GF-D8 (cell line): ENCODE measurements around the gene POLG2.
A peak's percentile ranks its signal among the peaks of the same experiment; 100 is the strongest.
"Not testable (repeated sequence)": the region's sequence is repeated elsewhere in the genome, so short reads cannot be mapped to it uniquely, and the experiment has no call there.

Source experiments
- DNase-seq: peaks from one replicate; lab custom pipeline; 2025; lab: John Stamatoyannopoulos, UW

Gene POLG2

DNA sequence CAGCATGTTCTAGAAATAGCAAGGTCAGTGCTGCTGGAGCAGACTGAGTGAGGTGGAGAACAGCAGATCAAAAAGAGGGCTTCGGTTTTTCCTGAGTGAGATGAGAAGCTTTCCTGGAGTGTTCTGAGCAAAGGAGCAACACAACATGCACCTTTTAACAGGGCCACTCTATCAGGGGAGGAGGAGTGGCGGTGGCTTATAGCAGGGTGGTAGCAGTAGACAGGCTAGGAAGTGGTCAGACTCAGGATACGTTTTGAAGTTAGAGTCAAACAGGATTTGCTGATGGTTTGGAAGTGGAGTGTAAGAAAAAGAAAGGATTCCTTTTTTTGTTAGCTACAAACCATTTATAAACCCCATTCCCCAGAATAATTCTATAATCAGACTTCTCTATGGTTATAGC is 12.5 kb downstream of the POLG2 start:
- no peak for DNase-seq

DNA sequence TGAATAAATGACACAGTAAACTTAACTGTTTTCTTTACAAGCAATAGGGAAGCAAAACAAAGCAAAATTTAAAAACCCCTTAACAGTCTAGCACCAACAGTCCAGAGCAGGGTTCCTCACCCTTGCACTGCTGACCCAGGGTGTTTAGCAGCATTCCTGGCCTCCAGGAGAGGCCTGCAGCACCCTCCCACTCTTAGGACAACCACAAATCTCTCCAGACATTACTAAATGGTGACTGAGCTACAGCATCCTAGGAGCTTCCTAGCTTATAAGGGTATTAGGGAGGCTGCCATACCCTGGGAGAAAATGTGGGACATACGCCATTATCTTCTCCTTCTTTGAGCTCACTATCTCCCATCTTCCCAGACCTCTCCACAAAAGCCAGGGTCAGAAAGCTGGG is 15.9 kb downstream of the POLG2 start:
- no peak for DNase-seq

DNA sequence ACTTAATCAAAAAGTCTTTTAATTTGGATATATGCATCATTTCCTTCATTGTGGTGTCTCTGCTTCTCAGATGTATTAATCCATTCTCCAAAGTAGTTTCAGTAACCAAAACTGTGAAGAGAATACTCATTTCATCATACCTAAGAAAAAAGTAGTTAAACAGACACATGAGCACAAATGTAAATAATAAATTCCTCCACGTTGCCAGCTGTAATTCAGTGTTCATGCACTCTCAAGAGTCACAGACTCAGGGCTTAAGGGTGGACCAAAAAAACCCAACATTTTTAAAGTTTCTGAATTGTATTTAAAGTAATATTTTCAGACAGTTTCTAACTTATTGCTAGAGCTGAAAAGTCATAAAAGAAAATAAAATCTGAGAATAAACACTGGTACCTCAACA is 19.0 kb downstream of the POLG2 start:
- no peak for DNase-seq

DNA sequence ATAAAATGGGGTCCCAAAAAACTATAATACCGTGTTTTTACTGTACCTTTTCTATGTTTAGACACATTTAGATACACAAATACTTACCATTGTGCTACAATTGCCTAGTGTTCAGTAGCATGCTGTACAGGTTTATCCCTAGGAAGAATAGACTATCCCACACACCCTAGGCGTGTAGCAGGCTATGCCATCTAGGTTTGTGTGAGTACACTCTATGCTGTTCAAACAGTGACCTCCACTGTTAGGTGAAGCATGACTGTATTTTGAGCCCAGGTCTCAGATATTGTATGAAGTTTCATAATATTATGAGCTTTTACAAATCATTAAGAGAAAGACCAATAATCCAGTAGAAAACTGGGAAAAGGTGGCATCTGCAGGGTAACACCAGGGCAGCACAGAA is 24.3 kb downstream of the POLG2 start:
- DNase-seq: no peak

DNA sequence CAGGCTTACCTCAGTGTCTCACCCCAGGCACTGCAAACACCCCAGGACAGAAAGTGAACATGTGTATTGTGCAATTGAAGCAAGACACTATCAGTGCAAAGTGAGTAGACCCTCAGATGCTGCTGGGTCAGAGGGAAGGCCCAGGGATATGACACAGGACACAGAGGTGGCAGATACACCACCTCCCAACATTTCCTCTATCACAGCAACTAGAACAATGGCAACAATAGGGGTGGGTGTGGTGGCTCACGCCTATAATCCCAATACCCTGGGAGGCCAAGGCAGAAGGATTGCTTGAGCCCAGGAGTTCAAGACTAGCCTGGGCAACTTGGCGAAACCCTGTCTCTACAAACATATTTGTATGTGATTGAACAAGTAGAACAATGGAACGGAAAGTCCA is 25.4 kb downstream of the POLG2 start:
- no peak for DNase-seq

DNA sequence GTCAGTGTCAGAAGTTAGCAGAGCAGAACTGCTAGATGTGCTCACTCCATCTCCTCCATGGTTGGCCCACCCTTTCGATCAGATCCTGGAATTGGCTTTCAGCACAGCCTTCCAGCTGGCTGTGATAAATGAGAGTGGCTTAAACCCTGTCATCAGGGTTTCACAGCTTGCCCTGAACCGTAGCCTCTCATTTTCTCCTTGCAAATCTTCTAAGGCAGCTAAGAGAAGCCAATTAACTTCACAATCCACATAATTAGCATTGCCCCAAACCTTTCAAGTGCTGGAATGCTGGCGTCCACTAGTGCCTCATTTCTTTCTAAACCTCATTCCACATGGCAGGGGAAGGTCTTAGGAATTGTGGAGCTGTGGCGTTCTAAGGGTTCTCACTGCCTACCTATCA is 26.2 kb downstream of the POLG2 start:
- DNase-seq: no peak

DNA sequence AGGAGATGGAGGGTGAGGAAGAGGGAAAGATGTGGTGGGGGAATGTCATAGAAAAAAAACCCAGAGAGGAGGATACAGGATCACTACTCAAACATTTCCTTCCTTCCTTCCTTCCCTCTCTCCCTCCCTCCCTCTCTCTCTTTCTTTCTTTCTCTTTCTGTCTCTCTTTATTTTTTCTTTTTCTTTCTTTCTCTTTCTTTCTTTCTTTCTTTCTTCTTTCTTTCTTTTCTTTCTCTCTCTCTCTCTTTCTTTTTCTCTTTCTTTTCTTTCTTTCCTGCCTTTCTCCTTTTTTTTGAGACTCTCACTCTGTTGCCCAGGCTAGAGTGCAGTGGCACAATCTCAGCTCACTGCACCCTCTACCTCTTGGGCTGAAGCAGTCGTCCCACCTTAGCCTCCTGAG is 30.0 kb downstream of the POLG2 start:
- DNase-seq: not testable (repeated sequence)

DNA sequence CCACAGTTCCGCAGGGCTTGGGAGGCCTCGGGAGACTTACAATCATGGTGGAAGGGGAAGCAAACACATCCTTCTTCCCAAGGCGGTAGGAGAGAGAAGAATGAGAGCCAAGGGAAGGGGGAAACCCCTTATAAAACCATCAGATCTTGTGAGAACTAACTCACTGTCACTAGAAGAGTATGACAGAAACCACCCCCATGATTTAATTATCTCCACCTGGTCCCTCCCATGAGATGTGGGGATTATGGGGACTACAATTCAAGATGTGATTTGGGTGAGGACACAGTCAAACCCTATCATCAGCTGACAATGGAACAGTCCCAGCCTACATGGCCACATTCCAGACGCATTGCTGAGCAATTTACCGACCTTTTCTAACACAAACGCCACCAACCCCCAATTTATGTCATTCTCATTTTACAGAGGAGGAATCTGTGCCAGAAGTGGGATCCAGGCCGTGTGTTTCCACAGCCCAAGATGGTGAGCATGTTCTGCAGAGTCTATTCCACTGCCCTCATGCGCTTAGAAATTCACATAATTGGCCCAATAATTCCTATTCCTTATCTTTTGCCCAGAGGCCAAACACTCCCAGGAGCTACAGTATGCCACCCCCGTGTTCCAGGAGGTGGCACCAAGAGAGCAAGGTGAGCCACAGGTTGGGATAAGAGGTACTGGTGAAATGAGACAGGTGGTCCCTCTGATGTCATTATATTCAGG is 30.7 kb downstream of the POLG2 start:
- DNase-seq: no peak

DNA sequence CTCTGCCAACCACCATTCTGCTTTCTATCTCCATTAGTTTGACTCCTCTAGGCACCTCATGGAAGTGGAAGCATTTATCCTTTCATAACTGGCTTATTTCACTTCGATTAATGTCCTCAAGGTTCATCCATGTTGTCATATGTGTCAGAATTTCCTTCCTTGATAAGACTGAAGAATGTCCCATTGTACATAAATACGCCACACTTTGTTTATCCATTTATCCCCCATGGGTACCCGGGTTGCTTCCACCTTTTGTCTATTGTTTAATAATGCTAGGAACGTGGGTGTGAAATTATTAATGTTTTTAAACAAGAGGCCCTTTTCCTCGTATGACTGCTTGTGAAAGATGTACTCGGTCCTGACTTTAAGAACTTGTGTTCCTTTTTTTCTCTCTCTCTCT is 35.1 kb downstream of the POLG2 start:
- no peak for DNase-seq

DNA sequence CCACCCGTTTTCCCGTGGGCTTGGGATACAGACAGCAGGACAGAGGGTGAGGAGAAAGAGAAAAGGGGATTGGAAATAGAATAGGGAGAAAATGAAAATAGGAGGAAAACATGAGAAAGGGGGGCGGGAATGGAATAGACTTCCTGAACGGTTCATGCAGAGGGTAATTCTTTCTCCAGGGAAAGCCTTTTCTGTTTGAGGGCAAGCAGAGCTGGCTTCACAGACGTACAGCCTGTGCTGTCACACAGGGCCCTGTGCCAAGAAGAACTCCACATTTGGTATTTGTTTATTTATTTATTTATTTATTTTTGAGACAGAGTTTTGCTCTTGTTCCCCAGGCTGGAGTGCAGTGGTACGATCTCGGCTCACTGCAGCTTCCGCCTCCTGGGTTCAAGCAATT is 35.9 kb downstream of the POLG2 start:
- no peak for DNase-seq

DNA sequence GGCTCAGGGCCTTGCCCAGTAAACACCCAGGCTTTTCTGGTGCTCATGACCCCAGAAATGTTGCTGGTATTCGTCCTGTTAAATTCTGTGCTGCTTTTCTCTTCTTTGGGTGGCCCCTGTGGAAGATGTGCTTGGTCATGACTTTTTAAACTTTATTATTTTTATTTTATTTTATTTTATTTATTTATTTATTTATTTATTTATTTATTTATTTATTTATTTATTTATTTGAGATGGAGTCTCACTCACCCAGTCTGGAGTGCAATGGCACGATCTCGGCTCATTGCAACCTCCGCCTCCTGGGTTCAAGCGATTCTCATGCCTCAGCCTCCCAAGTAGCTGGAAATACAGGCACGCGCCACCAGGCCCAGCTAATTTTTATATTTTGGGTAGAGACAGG is 37.0 kb downstream of the POLG2 start:
- not testable (repeated sequence) for DNase-seq

DNA sequence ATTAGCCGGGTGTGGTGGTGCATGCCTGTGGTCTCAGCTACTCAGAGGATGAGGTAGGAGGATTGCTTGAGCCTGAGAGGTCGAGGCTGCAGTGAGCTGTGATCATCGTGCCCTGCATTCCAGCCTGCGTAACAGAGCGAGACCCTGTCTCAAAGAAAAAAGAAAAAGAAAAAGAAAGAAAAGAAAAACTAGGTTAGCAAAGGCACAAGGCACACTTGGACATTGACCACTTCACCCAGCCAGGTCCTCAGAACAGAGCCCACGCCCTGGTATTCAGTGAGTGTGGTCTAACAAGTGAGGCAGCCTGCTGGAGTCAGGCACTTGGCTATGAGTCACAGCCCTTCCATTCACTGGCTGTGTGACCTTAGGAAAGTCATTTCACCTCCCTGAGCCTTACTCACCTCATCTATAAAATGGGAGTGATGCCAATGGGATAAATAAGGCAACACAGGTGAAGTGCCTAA is 37.5 kb downstream of the POLG2 start:
- no peak for DNase-seq

DNA sequence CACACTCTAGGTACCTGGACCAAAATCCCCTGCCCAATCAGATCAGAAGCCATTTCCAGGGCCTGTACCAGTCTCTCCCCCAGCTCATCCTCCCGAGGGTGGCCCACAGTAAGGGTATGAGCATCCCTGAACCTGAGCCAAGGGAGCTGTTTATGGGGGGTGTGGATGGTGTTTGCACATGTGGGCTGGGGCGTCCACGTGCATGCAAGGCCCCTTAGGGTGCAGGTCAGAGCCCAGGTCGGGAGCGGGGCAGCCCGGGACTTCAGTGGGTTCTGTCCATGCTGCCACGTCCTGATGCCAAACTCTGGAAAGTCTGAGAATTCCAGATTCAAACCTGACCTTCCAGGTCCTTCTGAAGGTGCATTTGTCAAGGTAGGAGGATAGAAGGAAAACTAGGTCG is 38.1 kb downstream of the POLG2 start:
- DNase-seq: no peak

DNA sequence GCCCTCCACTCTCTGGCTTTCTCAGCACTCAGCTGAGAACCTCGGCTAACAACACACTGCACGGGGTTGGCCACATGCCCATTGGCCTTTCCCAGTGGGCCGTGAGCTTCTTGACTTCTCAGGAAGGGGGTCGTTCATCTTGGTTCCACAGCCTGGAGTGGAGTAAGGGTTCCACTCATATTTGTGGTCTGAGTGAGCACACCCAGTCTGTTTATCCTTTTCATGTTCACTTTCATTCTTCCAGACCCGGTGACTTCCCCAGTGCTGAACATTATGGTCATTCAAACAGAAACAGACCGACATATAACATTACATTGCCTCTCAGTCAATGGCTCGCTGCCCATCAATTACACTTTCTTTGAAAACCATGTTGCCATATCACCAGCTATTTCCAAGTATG is 39.7 kb downstream of the POLG2 start:
- no peak for DNase-seq

DNA sequence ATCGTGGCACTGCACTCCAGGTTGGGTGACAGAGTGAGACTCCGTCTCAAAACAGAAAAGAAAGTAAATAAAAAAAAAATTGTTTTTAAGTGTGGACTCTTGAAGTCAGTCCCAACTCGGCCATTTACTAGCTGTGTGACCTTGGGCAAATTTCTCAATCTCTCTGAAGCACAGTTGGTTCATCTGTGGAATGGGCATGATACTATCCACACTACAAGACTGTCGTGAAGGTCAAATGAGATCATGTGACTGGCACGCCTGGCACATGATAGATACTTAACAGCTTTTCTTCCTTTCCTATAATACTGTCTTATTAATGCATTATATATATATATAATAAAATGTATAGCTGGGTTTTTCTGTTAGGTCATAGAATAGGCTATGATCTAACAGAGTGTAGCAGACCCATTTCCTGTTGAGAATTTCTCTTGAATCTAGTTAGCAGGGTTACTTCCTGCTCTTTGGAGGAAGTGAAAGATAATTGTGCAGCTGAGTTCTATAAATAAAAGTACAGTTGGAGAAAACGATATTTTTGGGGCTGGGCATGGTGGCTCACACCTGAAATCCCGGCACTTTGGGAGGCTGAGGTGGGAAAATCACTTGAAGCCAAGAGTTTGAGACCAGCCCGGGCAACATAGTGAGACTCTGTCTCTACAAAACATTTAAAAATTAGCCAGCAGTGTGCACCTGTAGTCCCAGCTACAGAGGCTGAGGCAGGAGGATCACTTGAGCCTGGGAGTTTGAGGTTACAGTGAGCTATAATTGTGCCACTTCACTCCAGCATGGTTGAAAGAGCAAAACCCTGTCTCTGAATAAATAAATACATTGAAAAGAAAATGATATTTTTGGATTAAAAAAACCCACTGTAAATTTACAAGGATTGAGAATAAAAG is 40.6 kb downstream of the POLG2 start:
- DNase-seq: peak; percentile 29

DNA sequence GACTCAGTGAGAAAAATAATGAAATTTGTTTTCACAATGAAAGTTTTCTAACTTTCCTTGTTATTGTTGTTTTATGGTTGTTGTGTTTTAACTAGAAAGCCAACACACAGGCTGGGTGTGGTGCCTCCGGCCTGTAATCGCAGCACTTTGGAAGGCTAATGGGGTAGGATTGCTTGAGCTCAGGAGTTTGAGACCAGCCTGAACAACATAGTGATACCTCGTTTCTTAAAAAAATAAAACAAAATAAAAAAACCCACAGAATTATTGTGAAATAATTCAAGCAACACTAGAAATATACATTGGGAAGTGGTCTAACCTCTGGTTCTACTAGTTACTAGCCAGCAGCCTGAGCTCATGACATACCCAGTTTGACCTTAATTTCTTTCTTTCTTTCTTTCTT is 47.3 kb downstream of the POLG2 start:
- peak; percentile 48 for DNase-seq

DNA sequence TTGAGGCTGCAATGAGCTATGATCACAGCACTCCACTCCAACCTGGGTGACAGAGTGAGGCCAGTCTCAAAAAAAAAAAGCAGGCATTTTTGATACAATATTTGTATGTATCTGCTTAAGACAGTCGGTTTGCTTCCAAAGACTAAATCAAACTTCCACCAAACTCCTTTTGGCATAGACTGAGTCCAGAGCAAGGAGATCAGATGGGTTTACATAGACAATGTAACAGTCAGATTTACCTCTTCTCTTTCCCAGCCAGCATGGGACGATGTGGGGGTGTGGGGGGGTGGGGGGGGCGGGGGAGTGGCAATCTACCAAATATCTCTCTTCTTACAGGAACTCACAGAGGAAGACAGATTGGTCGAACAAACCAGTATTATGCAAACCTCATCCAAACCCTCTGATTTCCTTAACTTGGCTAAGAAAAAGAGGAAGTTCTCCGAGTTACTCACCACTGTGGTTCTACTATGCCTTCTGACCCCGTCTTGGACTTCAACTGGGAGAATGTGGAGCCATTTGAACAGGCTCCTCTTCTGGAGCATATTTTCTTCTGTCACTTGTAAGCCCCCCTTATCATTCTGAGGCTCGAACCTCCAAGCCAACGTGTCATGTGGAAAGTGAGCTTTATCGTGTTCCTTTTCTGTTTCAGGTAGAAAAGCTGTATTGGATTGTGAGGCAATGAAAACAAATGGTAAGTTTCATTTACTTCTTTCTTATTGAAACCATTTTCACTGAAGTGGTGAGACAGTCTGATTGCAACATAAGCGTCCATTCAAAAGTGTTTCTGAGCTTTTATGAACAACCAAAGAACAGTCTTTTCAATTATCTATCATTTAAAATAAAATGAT is 48.0 kb downstream of the POLG2 start, which contains the start of gene MILR1:
Gene MILR1, plus strand, starts transcription at position 451 of the 848 bp plus-strand sequence. Its CDS starts 54 bp downstream, at position 505.
- DNase-seq: peak; percentile 99

DNA sequence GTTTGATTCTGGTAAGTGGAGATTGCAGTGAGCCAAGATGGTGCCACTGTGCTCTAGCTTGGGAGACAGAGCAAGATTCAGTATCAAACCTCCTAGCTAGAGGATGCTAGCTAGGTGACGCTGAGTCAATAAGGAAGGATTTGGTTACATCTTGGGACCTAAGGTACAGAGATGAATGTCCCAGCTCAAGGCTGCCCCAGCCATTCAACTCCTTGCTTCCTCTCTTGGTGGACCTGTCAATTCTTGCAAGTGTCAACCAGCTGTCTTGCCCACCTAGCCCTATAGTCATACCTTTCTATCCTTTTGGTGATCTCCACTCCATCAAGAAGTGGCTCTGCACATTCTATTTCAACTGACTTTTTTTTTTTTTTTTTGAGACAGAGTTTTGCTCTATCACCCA is 49.3 kb downstream of the POLG2 start:
- DNase-seq: no peak

DNA sequence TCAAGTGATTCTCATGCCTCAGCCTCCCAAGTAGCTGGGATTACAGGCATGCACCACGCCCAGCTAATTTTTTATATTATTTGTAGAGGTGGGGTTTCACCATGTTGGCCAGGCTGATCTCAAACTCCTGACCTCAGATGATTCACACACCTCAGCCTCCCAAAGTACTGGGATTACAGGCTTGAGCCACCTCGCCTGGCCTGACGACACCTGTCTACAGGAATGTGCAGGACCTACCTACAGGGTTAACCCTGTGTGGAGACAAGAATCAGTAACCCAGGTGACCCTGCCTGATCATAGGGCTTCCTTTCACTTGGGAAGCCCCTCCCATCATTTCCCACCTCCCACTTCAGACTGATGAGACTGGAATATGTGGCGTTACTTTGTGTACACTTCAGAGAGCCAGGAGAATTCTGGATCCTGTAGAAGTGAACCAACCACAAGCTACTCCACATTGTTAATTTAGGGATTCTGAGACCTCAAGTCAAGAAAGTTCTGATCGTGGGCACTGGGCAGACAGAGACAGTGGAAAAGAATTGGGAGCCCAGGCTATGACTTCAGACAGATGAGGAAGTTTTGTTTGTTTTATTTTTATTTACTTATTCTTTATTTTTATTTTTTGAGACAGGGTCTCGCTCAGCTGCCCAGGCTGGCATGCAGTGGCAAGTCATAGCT is 53.6 kb downstream of the POLG2 start:
- no peak for DNase-seq

DNA sequence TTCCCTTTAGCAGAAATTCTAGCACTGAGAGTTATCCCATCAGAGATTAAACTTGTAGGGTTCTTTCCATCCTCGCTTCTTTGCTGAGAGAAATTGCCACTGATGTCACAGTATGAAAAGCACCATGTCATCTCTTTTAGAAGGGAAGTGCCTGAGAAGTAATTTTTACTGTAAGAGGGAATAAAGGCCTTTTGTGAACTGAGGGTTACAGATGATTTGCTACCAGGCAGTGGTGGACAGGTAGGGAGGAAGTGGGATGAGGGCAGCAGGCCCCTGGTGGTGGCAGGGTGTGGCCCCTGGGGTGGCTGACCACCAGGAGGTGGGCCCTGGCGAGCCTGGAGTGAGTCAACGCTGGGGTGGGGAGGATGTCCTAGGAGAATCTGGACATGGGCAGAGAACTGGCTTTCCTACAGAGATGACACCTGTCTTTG is 54.3 kb downstream of the POLG2 start:
- no peak for DNase-seq

DNA sequence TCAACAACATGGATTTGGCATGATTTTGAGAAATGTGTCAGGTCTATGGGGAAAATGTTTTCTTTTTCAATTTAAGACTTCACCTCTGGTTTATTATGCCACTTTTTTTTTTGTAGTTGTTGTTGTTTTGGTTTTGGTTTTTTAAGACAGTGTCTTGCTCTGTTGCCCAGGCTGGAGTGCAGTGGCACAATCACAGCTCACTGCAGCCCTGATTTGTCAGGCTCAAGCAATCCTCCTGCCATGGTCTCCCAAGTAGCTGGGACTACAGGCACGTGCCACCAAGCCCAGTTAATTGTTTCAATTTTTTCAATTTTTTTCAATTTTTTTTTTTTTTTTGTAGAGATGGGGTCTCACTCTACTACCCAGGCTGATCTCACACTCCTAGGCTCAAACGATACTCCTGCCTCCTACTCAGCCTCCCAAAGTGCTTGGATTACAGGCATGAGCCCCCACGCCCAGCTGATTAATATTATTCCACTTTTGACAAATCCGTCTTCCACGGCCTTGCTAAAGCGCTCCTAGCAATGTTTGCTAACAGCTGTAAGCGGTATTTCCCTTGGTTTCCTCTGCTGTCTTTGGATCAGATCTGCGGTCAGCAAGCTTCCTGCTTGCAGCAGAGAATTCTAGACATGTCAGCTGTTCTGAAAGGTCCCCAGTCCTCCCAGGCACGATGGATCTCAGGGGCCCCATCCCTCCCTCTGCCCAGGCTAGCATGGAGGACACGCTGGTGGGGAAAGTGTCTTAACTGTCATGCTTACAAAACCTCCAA is 54.9 kb downstream of the POLG2 start:
- DNase-seq: peak; percentile 86
